CD4-positive, alpha-beta T cell treated with Interleukin-17A for 1 hour (primary cell): ENCODE data around the gene BTN2A1.
"Not testable (repeated sequence)": the region's sequence is repeated elsewhere in the genome, so short reads cannot be mapped to it uniquely, and the experiment has no call there.

Experiments
- DNase-seq: peaks from one replicate; pipeline ENCODE4 v3.0.0-alpha.2; 2020

The BTN2A1 gene

GRCh38 chr6:26433680-26434079, 24.1 kb upstream of the BTN2A1 start:
- DNase-seq: not testable (repeated sequence)

DNA sequence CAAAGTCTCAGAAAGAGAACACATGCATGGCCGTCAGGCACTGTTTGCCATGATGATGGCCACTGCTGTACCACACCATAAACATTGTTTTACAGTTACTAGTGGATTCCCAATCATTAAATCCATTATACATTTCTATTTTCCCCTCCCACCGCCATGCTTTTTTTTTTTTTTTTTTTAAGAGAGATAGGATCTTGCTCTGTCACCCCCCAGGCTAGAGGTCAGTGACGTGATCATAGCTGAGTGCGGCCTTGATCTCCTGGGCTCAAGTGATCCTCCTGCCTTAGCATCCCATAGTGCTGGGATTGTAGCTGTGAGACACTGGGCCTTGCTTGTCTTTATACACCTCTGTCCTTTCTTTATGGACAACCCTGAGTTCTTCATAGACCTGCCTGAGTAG, 21.7 kb upstream of the BTN2A1 start:
- DNase-seq: no peak

- no peak for DNase-seq
These were observed 20.2 kb upstream of the BTN2A1 start for GRCh38 chr6:26437550-26437949.

GRCh38 chr6:26438000-26438399, 19.8 kb upstream of the BTN2A1 start:
- no peak for DNase-seq

DNA sequence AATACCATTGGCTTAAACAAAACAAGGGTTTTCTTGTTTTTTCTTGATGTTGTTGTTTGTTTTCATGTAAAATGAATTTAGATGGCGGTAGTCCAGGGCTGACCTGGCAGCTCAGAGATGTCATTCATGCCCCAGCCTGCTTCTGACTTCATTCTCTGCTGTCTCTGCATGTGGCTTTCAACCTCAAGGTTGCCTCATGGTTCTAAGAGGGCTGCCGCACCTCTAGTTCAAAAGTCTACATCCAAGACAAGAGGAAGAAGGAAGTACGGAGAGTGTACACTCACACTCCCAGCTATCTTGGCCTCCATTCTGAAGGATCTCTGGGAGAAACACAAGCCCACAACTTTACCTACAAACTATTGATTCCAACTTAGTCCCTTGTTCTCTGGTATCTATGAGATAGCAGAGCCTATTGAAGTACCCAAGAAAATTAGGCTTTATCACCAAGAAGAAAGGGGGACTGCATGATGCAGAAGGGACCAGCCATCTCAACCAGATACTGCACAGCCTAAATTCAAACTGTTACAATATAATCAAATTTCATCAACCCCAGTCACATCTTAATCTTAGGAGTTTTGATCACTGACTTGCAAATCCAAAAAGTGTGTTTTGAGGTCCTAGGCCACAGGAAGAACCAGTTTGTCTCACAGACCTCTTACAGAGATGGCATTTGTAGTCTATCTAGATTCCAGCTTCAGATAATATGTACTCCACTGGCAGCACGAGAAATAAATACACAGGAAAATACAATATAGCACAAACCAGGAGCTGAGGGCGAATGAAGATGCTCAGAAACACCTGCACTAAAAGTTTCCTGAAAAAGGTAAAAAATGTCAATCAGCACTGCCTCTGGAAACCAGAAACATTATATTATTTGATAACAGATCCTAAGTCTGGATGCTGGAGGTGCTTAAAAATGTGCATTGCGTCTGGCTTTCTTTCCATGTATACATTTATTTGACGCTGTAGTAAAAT, 18.3 kb upstream of the BTN2A1 start:
- peak; percentile 23 for DNase-seq

- DNase-seq: no peak
These were observed 16.8 kb upstream of the BTN2A1 start for GRCh38 chr6:26440977-26441358.

DNA sequence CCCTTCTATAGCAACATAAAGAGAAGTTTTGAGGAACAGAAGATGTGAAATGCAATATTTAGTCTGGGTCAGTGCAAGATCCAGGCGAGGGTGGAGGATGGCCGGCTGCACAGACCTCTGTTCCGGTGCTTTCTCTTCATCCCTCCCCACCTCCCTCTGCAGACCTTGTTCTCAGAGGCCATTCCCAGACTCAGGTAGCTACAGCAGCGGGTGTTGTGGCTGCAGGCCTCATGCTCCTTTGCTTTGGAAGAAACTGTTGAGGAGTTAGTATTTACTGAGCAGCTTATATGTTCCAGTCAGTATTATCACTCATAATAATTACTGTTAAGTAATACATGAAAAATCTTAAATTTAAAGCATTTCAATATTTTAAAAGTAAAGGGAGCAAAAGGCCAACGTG, 15.8 kb upstream of the BTN2A1 start:
- peak; percentile 15 for DNase-seq

DNA sequence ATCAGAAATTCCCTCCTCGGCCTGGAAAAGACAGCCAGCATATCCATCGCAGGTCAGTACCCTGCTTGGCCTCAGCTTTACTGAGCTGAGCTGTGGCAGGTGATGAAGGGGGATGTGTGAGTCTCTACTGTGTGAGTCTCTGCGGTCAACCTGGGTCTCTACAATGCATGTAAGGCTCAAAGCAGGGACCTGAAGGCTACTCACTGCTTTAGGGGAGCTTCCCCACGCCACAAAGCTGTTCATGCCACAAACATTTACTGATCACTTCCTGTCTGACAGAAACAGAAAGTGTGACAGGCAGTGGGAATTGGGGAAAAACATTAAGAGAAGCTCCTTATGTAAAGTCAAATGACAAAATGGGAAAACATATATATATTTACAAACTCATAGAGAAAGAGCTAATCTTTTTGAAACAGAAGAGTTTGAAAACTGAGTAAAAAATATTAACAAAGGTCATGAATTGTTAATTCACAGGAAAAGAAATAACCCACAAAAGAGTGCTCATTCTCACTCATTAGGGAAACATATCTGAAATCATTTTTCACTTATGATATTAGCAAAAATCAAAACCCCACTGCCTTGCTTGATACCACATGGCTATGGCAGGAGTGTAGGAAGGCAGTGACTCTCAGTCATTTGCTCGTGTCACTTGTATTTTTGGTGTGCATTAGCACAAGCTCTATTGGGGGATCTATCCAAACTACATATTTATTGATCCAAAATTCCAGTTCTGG, 11.7 kb upstream of the BTN2A1 start:
- DNase-seq: peak; percentile 68

GRCh38 chr6:26447257-26447656, 10.5 kb upstream of the BTN2A1 start:
- no peak for DNase-seq

- no peak for DNase-seq
These were observed 7.5 kb upstream of the BTN2A1 start for GRCh38 chr6:26450240-26450639.

- DNase-seq: no peak
These were observed 5.0 kb upstream of the BTN2A1 start for GRCh38 chr6:26452631-26453235.

- DNase-seq: no peak
These were observed 3.1 kb upstream of the BTN2A1 start for GRCh38 chr6:26454631-26455030.

- no peak for DNase-seq
These were observed 2.3 kb upstream of the BTN2A1 start for GRCh38 chr6:26455357-26455970.

GRCh38 chr6:26457264-26457805, 420 bp upstream of the BTN2A1 start:
- no peak for DNase-seq

DNA sequence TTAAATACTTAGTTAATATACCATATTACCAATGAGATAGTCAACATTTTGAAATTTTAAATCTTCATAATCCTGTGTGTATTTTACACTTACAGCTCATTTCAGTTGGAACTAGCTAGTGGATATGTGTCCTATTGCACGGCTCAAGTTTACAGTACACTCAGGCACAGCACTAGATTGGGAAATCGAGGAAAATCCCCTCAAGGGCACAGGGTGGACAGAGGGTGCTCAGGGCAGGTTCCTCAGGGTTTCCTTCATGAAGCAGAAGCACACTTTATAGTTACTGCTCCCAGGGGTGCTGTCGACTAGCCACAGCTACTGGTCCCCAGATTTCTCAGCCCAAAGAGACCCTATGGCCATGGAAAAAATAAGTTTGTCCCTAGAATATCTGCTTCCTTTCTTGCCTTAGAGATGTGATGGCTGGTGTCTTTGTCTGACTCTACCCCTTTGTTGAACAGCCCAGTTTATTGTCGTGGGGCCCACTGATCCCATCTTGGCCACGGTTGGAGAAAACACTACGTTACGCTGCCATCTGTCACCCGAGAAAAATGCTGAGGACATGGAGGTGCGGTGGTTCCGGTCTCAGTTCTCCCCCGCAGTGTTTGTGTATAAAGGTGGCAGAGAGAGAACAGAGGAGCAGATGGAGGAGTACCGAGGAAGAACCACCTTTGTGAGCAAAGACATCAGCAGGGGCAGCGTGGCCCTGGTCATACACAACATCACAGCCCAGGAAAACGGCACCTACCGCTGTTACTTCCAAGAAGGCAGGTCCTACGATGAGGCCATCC, 1.5 kb downstream of the BTN2A1 start:
- no peak for DNase-seq

GRCh38 chr6:26461353-26461752, 3.6 kb downstream of the BTN2A1 start:
- not testable (repeated sequence) for DNase-seq

DNA sequence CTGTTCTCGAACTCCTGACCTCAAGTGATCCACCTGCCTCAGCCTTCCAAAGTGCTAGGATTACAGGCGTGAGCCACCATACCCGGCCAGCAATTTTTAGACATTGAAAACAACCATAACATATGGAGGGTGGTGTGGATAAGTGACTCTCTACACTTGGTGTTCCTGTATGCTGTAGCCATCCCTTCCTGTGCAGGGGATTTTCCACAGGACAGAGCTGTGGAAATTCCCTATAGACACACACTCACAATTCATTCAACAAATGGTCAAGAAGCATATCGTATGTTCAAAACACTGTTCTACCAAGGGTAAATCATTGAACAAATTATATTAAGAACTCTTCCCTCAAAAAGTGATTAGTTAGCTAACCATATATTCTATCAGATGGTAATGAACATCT, 6.3 kb downstream of the BTN2A1 start:
- no peak for DNase-seq

DNA sequence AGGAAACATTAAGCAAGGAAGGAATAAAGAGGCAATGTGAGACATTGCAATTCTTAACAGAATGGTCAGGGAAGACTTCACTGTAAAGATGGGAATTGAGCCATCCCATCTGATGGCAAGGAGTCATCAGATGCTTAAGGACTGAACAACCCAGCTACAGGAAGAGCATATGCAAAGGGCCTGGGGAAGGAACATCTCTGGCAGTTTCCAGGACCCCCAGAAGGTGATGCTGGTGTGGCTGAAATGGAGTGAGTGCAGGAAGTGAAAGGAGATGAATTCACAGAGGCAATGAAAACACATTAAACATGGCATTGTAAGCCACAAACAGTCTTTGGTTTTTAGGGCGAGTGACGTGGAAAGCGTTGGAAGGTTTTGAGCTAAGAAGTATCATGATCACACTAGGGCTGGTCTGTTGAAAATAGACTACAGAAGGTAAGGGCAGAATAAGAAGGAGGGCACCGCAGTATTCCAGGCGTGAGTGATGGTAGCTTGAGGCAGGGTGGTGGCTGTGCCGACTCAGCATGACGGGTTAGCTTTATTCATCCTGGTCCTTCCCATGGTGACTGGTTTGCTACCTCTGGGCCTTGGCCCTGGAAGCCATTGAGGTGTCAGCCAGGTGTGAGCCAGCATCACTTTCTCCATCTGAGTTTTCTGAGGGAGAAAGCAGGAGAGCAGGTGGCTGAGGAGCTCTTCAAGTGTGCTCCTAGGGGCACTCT, 6.8 kb downstream of the BTN2A1 start:
- no peak for DNase-seq

- no peak for DNase-seq
These were observed 8.0 kb downstream of the BTN2A1 start for GRCh38 chr6:26465776-26466175.

DNA sequence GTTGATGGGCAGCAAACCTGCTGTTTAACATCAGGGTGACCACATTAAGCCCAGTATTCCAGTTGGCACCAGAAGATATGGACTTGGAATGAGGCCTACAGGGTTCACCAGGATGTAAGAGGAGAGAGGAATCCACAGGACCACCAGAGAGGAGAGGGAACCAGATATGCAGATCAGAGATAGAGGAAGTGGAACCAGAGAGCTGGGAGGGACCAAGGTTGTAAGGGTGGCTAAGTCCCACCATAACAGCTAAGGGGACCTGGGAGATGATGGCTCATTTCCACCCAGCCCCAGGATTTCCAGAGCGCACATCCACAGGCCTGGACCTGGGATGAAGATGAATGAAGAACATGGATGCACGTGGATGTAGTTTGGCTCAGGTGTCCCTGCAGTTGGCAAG, 11.1 kb downstream of the BTN2A1 start:
- no peak for DNase-seq

GRCh38 chr6:26470643-26471042, 12.9 kb downstream of the BTN2A1 start:
- no peak for DNase-seq
